Neutrophil (primary cell): ENCODE measurements around the gene GTF2I.
"Not testable (repeated sequence)": the region's sequence is repeated elsewhere in the genome, so short reads cannot be mapped to it uniquely, and the experiment has no call there.

ENCODE experiments used
- H3K27ac ChIP-seq: fragments of 200-600 bp; sonication (generic); 2 replicates; pipeline ENCODE4 v1.5.1; 2016; ENCODE audit warnings: mild to moderate bottlenecking, moderate library complexity
- H3K27me3 ChIP-seq: fragments of 200-600 bp; sonication (generic); 2 replicates; pipeline ENCODE4 v1.6.0; 2016; ENCODE audit warnings: mild to moderate bottlenecking
- H3K36me3 ChIP-seq: fragments of 200-600 bp; sonication (generic); 2 replicates; pipeline ENCODE4 v1.5.1; 2017
- H3K4me1 ChIP-seq, 2 experiments: fragments of 200-600 bp in 1 of 2; sonication (generic) in 1 of 2; 1 replicate in 1 of 2; 2 replicates in 1 of 2; pipeline versions ENCODE4 v1.5.1 to v1.6.1; 2013 to 2016; ENCODE audit warnings: low read depth in 1 of 2, low read length in 1 of 2, mild to moderate bottlenecking in 1 of 2, moderate library complexity in 1 of 2; ENCODE audit not compliant: control insufficient read depth in 1 of 2, insufficient read depth in 1 of 2
- H3K4me3 ChIP-seq, 2 experiments: fragments of 200-600 bp in 1 of 2; sonication (generic) in 1 of 2; 1 replicate in 1 of 2; 2 replicates in 1 of 2; pipeline ENCODE4 v1.5.1; 2013 to 2016; ENCODE audit warnings: low read depth in 1 of 2, low read length in 1 of 2, mild to moderate bottlenecking in 1 of 2, moderate library complexity in 1 of 2
- H3K9me3 ChIP-seq: fragments of 200-600 bp; sonication (generic); 2 replicates; pipeline ENCODE4 v1.5.1; 2016
- TF ChIP-seq, protein P1 (sequence below): fragments of 200-600 bp; sonication (generic); IDR thresholded peaks from 2 replicates; pipeline ENCODE4 v1.5.1; 2016; ENCODE audit warnings: antibody characterized with exemption

Gene GTF2I

DNA sequence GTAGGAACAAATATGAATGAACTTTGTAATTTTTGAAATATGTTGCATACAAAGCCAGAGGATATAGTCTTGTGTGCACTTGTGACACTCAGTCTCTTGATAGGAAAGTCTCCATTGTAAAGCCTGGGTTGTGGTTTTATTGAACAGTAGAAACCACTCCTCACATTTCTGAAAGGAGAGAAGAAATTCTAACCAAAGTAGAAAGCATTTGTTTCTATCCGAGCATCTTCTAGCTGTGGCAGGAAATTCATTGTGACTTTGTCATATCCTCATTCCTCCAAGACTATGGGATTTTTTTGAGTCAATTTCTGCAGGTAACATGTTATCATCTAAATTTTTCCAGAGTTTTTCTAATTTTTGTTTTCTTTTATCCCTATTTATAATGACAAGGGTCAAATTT is 60.8 kb downstream of the GTF2I start:
- no peak overlapping the region for H3K4me3 ChIP-seq
- no peaks in the 10 kb centered on the region for H3K36me3 ChIP-seq
- H3K9me3 ChIP-seq: no peaks in the 10 kb centered on the region
- H3K4me1 ChIP-seq: no peaks in the 10 kb centered on the region
- no peaks in the 10 kb centered on the region for H3K27me3 ChIP-seq
- H3K27ac ChIP-seq: no peak overlapping the region
- TF ChIP-seq, protein P1, sequence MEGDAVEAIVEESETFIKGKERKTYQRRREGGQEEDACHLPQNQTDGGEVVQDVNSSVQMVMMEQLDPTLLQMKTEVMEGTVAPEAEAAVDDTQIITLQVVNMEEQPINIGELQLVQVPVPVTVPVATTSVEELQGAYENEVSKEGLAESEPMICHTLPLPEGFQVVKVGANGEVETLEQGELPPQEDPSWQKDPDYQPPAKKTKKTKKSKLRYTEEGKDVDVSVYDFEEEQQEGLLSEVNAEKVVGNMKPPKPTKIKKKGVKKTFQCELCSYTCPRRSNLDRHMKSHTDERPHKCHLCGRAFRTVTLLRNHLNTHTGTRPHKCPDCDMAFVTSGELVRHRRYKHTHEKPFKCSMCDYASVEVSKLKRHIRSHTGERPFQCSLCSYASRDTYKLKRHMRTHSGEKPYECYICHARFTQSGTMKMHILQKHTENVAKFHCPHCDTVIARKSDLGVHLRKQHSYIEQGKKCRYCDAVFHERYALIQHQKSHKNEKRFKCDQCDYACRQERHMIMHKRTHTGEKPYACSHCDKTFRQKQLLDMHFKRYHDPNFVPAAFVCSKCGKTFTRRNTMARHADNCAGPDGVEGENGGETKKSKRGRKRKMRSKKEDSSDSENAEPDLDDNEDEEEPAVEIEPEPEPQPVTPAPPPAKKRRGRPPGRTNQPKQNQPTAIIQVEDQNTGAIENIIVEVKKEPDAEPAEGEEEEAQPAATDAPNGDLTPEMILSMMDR: no peak

DNA sequence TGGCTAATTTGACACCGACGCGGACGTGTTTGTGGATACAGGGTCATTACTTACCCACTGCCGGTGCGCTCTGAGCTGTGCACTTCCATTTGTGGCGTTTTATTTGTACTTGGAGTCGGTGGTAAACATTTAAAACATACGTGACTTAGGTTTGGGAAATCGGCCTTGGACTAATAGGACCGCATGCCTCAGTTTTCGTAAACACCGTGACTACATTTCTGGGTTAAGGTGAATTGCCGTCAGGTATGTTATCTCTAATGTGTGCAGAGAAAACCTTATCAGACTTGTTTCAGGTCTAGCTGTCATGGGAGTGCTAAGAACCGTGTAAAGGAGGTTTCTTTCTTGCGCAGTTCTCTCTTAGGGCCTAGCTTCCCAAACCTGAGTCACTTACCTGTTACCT is 64.6 kb downstream of the GTF2I start:
- H3K4me3 ChIP-seq: no peak overlapping the region
- no peak overlapping the region for H3K27ac ChIP-seq
- no peaks in the 10 kb centered on the region for H3K36me3 ChIP-seq
- peaks cover 0 to 5% of the 10 kb centered on the region in 2 experiments for H3K4me1 ChIP-seq
- no peaks in the 10 kb centered on the region for H3K9me3 ChIP-seq
- TF ChIP-seq, protein P1: no peak
- no peaks in the 10 kb centered on the region for H3K27me3 ChIP-seq

DNA sequence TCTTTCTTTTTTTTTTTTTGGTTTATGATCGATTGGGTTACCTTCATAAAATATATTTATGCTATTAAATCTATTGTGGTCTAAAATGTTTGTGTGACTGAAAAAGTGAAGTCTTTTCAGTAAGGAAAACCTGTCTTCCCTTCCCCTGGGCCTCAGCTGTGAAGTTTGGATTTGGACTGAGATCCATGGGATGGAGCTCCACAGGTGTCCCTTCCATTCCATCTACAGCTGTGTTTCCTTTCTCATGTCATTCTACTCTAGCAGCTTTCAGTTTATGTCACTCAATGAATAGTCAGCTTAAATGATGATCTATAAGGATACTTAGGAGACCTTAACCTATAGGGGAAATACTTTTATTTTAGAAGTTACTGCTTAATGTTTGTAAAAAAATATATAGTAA is 68.3 kb downstream of the GTF2I start:
- Histone ChIP-seq H3K4me1 (peaks cover 0 to 5% of the 10 kb centered on the region in 2 experiments), H3K27ac (no peak overlapping the region), H3K27me3 (no peaks in the 10 kb centered on the region), H3K9me3 (no peaks in the 10 kb centered on the region), H3K4me3 (no peak overlapping the region), H3K36me3 (no peaks in the 10 kb centered on the region)
- TF ChIP-seq, protein P1: no peak

DNA sequence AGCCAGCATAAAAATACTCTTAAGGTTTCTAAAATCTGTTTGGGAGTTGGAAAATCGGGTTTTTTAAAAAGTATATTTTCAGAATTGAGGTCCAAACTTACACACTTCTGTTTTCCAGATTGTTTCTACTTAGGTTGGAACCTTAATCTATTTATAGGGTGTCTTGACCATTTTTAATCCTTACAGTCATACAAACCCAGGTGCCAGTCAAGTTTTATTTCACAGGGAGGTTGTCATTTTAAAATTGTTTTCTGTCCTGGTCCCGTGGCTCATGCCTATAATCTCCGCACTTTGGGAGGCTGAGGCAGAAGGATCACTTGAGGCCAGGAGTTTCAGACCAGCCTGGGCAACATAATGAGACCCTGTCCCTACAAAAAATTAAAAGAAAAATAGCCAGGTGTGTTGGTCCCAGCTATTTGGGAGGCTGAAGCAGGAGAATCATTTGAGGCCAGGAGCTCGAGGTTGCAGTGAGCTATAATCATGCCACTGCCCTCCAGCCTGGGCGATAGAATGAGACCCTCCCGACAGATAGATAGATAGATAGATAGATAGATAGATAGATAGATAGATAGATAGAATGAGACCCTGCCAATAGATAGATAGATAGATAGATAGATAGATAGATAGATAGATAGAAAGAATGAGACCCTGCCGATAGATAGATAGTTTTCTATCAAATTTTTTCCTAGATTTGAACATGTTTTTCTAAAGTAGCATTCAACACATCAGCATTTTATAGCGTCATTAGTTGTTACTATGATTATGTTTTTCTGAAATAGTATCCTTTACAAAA is 69.0 kb downstream of the GTF2I start:
- Histone ChIP-seq H3K27ac (no peak overlapping the region), H3K27me3 (no peaks in the 10 kb centered on the region), H3K36me3 (no peaks in the 10 kb centered on the region), H3K4me3 (no peak overlapping the region), H3K9me3 (no peaks in the 10 kb centered on the region), H3K4me1 (peaks cover 0 to 5% of the 10 kb centered on the region in 2 experiments)
- TF ChIP-seq, protein P1: no peak

DNA sequence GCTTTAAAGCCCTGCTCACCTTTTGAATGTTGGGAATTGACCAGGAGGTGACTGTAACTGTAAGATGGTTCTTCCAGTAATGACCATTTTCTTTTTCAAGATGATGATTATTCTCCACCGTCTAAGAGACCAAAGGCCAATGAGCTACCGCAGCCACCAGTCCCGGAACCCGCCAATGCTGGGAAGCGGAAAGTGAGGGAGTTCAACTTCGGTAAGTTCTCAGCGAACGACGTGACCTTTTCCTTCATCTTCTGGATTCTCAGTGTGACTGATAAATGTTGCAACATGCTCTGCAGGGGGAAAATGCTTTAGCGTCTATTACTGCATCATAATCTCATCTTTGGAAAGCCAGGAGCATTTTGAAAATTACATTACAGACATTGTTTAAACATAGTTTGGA is 71.2 kb downstream of the GTF2I start:
- H3K27ac ChIP-seq, H3K4me1 ChIP-seq, H3K36me3 ChIP-seq, H3K9me3 ChIP-seq, H3K27me3 ChIP-seq, H3K4me3 ChIP-seq: not testable (repeated sequence)

DNA sequence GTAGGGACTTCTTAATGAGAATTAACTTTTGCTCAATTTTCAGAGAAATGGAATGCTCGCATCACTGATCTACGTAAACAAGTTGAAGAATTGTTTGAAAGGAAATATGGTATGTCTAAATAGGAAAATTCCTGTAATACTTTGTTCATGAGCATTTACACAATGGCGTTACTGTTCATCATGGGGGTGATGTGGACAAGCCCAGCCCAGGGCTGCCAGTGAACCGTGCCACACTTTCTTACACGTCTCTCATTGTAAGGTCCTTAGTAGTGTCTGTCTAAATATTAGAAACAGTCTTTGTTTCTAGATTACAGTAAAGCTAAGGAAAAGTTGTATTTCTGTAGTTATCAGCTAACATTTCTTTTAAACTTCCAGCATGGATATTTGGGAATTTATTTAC is 72.7 kb downstream of the GTF2I start:
- H3K27me3 ChIP-seq, H3K4me1 ChIP-seq, H3K9me3 ChIP-seq, H3K4me3 ChIP-seq, H3K27ac ChIP-seq, H3K36me3 ChIP-seq: not testable (repeated sequence)

DNA sequence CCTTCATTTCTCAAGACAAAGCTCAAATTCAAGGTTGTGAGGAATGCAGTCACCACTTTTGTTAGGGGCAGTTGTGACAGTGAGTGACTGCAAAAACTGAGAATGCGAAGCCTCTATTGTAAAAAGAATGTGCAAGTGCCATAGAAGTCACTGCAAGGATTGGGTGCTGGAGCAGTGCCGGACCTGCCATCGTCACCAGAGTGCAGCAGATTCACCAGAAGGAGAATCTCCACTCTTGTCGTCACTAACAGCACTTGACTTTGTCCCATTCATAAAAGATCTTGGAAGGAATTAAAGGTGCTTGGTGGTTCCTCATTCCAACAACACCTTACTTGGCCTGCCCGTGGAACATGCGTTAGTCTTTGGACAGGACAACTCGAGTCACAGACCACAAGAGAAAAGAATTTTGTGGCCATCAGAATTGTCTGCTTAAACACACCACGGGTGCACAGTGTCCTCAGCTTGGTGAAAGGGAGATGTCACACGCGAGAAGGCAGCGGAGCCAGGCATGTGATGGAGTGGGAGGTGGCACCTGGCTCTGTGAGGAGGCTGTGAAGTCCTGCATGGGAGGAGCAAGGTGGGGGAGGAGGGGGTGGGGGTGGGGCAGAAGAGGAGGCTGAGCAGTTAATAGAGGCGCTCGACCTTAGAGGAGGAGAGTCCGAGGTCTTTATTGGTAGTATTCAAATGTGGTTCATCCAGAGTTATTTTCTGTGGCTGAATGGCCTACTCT is 82.6 kb downstream of the GTF2I start:
- H3K27me3 ChIP-seq, H3K27ac ChIP-seq, H3K36me3 ChIP-seq, H3K9me3 ChIP-seq, H3K4me3 ChIP-seq, H3K4me1 ChIP-seq: not testable (repeated sequence)

DNA sequence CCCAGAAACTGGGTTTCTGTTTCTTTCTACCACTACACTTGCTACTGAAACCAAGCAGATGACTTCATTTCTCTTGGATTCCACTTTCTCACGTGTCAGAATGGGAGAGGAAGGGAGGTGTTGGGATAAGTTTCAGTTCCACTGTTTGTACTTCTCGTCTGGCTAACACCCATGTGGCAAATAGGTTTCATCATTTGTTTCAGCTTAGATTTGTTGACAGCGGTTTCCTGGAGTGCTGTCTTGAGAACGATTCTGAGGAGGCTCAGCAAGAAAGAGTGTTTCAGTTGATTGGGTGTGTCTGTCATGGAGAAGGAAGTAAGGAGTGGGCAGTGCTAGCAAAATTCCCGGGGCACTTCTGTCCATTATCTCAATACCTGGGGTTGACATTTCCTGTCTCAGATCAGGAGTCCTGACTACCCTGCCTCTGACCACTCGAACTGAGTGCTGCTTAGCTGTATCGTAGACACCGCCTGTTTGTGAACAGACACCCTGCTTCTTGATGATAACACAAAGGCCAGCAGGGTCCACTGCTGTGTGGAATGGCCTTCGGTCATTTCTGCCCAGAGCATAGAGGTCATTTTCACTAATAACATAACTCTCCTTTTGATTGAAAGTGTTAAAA is 86.5 kb downstream of the GTF2I start:
- H3K36me3 ChIP-seq, H3K27ac ChIP-seq, H3K4me3 ChIP-seq, H3K9me3 ChIP-seq, H3K4me1 ChIP-seq, H3K27me3 ChIP-seq: not testable (repeated sequence)

DNA sequence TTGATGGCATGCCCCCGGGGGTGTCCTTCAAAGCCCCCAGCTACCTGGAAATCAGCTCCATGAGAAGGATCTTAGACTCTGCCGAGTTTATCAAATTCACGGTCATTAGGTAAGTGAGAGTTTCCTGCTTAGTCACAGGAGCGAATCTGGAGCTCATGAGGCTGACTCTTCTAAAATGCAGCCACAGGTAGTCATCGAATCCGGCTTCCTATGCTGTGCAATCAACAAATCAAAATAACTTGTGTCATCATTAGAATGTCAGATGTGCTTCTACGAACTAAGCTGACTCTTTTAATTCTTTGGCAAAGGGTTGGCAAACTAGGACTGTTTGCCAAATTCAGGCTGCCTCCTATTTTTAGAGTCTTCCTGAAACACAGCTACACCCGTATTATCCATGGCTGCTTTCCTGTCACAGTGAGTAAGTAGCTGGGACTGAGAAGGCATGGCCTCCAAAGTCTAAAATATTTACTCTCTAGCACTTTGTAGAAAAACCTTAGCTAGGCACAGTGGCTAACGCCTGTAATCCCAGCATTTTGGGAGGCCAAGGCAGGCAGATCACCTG is 96.5 kb downstream of the GTF2I start:
- not testable (repeated sequence) for H3K36me3 ChIP-seq, H3K27me3 ChIP-seq, H3K9me3 ChIP-seq, H3K4me1 ChIP-seq, H3K4me3 ChIP-seq, H3K27ac ChIP-seq
